ENCODE data around the gene C22orf15.
"Not testable (repeated sequence)": the region's sequence is repeated elsewhere in the genome, so short reads cannot be mapped to it uniquely, and the experiment has no call there.

C22orf15 gene

GRCh38 chr22:23762842-23763578 is at the start of gene C22orf15:
C22orf15 (plus strand) TSS chr22:23762990; CDS start chr22:23763307, 317 bp downstream.
- no peak for DNase-seq (ENCODE audit: low spot score)

- no peak for DNase-seq (ENCODE audit: low spot score)
These were observed 48.8 kb upstream of the C22orf15 start for GRCh38 chr22:23713696-23714595.

GRCh38 chr22:23714596-23715578 is 47.9 kb upstream of the C22orf15 start:
- DNase-seq (ENCODE audit: low spot score): no peak

- no peak for DNase-seq (ENCODE audit: low spot score)
These were observed 46.9 kb upstream of the C22orf15 start for GRCh38 chr22:23715806-23716375.

- peak; percentile 83 for DNase-seq (ENCODE audit: low spot score)
These were observed 45.7 kb upstream of the C22orf15 start for GRCh38 chr22:23716811-23717801.

GRCh38 chr22:23718371-23719165 is 44.2 kb upstream of the C22orf15 start:
- no peak for DNase-seq (ENCODE audit: low spot score)

GRCh38 chr22:23720855-23721254 is 41.9 kb upstream of the C22orf15 start:
- DNase-seq (ENCODE audit: low spot score): no peak

- DNase-seq (ENCODE audit: low spot score): no peak
These were observed 40.6 kb upstream of the C22orf15 start for GRCh38 chr22:23722160-23722559.

- no peak for DNase-seq (ENCODE audit: low spot score)
These were observed 40.1 kb upstream of the C22orf15 start for GRCh38 chr22:23722724-23723123.

GRCh38 chr22:23728108-23728507 is 34.7 kb upstream of the C22orf15 start:
- DNase-seq (ENCODE audit: low spot score): not testable (repeated sequence)

GRCh38 chr22:23737696-23738095 is 25.1 kb upstream of the C22orf15 start:
- no peak for DNase-seq (ENCODE audit: low spot score)

GRCh38 chr22:23742505-23743264 is 20.1 kb upstream of the C22orf15 start:
- no peak for DNase-seq (ENCODE audit: low spot score)

GRCh38 chr22:23743303-23743705 is 19.5 kb upstream of the C22orf15 start:
- DNase-seq (ENCODE audit: low spot score): peak; percentile 64

- DNase-seq (ENCODE audit: low spot score): no peak
These were observed 18.8 kb upstream of the C22orf15 start for GRCh38 chr22:23744001-23744400.

GRCh38 chr22:23744485-23744884 is 18.3 kb upstream of the C22orf15 start:
- DNase-seq (ENCODE audit: low spot score): no peak

GRCh38 chr22:23745791-23746190 is 17.0 kb upstream of the C22orf15 start:
- DNase-seq (ENCODE audit: low spot score): no peak

- no peak for DNase-seq (ENCODE audit: low spot score)
These were observed 12.9 kb upstream of the C22orf15 start for GRCh38 chr22:23749841-23750301.

GRCh38 chr22:23750367-23750713 is 12.4 kb upstream of the C22orf15 start:
- no peak for DNase-seq (ENCODE audit: low spot score)

Measured in cerebellar cortex (tissue), 1 donor.